ENCODE data around the gene GRIK4.

- TF ChIP-seq CTCF (conservative IDR thresholded peaks at IDR 0.05; ENCODE audit: low read length) = no peak
- TF ChIP-seq EZH2phosphoT487 (IDR thresholded peaks at IDR 0.05; ENCODE audit: borderline replicate concordance, low read depth, low read length) = no peak
Observed at GRCh38 chr11:120817158-120817557, 305.6 kb downstream of the GRIK4 start.

Data from OCI-LY7 (cell line).